ENCODE measurements around the gene NR4A2. TPM values are rescaled to one million over a fixed set of nuclear protein-coding genes. Genes with fewer than 3 reads are reported as not detected.

The NR4A2 gene
- polyA plus RNA-seq, 3 donors, result 0.56 to 2.6 (median 0.95) TPM

GRCh38 chr2:156341452-156342253 lies 9.1 kb upstream of the NR4A2 start:
- peak in 4 of 11 donors; percentile 71 to 85 (median 82) for DNase-seq (ENCODE audit: extremely low read depth in 1 of 11, low read depth in 9 of 11, low spot score in 4 of 11)

GRCh38 chr2:156340804-156341451 lies 8.4 kb upstream of the NR4A2 start:
- no peak for DNase-seq (ENCODE audit: extremely low read depth in 1 of 11, low read depth in 9 of 11, low spot score in 4 of 11)

GRCh38 chr2:156340377-156340776 lies 7.9 kb upstream of the NR4A2 start:
- DNase-seq (ENCODE audit: extremely low read depth in 1 of 11, low read depth in 9 of 11, low spot score in 4 of 11), result no peak

- no peak for DNase-seq (ENCODE audit: extremely low read depth in 1 of 11, low read depth in 9 of 11, low spot score in 4 of 11)
These were observed 7.3 kb upstream of the NR4A2 start for GRCh38 chr2:156339865-156340264.

- no peak for DNase-seq (ENCODE audit: extremely low read depth in 1 of 11, low read depth in 9 of 11, low spot score in 4 of 11)
These were observed 6.8 kb upstream of the NR4A2 start for GRCh38 chr2:156339110-156339847.

- DNase-seq (ENCODE audit: extremely low read depth in 1 of 11, low read depth in 9 of 11, low spot score in 4 of 11), result no peak
These were observed 6.1 kb upstream of the NR4A2 start for GRCh38 chr2:156338578-156338977.

- peak in 1 of 11 donors; percentile 70 for DNase-seq (ENCODE audit: extremely low read depth in 1 of 11, low read depth in 9 of 11, low spot score in 4 of 11)
These were observed 2.3 kb upstream of the NR4A2 start for GRCh38 chr2:156334496-156335478.

- no peak for DNase-seq (ENCODE audit: extremely low read depth in 1 of 11, low read depth in 9 of 11, low spot score in 4 of 11)
These were observed 1.5 kb upstream of the NR4A2 start for GRCh38 chr2:156333951-156334495.

GRCh38 chr2:156333274-156333950 lies 891 bp upstream of the NR4A2 start:
- no peak for DNase-seq (ENCODE audit: extremely low read depth in 1 of 11, low read depth in 9 of 11, low spot score in 4 of 11)

- no peak for DNase-seq (ENCODE audit: extremely low read depth in 1 of 11, low read depth in 9 of 11, low spot score in 4 of 11)
These were observed 312 bp downstream of the NR4A2 start for GRCh38 chr2:156332284-156332533.

GRCh38 chr2:156331572-156332283 lies 793 bp downstream of the NR4A2 start:
- DNase-seq (ENCODE audit: extremely low read depth in 1 of 11, low read depth in 9 of 11, low spot score in 4 of 11), result no peak

- DNase-seq (ENCODE audit: extremely low read depth in 1 of 11, low read depth in 9 of 11, low spot score in 4 of 11), result no peak
These were observed 2.4 kb downstream of the NR4A2 start for GRCh38 chr2:156329927-156330726.

GRCh38 chr2:156329031-156329926 lies 3.2 kb downstream of the NR4A2 start:
- DNase-seq (ENCODE audit: extremely low read depth in 1 of 11, low read depth in 9 of 11, low spot score in 4 of 11), result no peak

- no peak for DNase-seq (ENCODE audit: extremely low read depth in 1 of 11, low read depth in 9 of 11, low spot score in 4 of 11)
These were observed 4.5 kb downstream of the NR4A2 start for GRCh38 chr2:156327835-156328695.

- DNase-seq (ENCODE audit: extremely low read depth in 1 of 11, low read depth in 9 of 11, low spot score in 4 of 11), result no peak
These were observed 5.9 kb downstream of the NR4A2 start for GRCh38 chr2:156326526-156327095.
